AG09309 (cell line): ENCODE results near the gene CSF1R.

Experiments used
- DNase-seq: peaks from one replicate; pipeline ENCODE4 v3.0.0-alpha.2; 2010; ENCODE audit warnings: low read depth
- H3K4me3 ChIP-seq: 2 replicates; pipeline ENCODE4 v1.5.1; 2011; ENCODE audit warnings: mild to moderate bottlenecking, low read depth, low read length, moderate library complexity; ENCODE audit not compliant: control insufficient read depth
- CTCF ChIP-seq: IDR thresholded peaks from 2 replicates; pipeline ENCODE4 v1.5.1; 2011; ENCODE audit warnings: mild to moderate bottlenecking, low read depth, low read length, inconsistent platforms; ENCODE audit not compliant: insufficient read depth, control insufficient read depth; ENCODE audit errors: missing control alignments

CSF1R gene

GRCh38 chr5:150124596-150124995 lies 38.2 kb upstream of the CSF1R start:
- DNase-seq = no peak
- no peak for TF ChIP-seq CTCF
- H3K4me3 ChIP-seq = no peak overlapping the region

- TF ChIP-seq CTCF = no peak
- no peak for DNase-seq
- no peak overlapping the region for H3K4me3 ChIP-seq
Observed at GRCh38 chr5:150124111-150124557, 37.8 kb upstream of the CSF1R start.

- no peak overlapping the region for H3K4me3 ChIP-seq
- TF ChIP-seq CTCF = no peak
- DNase-seq = no peak
Observed at GRCh38 chr5:150123542-150123941, 37.2 kb upstream of the CSF1R start.

- no peak for DNase-seq
- H3K4me3 ChIP-seq = no peak overlapping the region
- TF ChIP-seq CTCF = no peak
Observed at GRCh38 chr5:150122536-150123481, 36.5 kb upstream of the CSF1R start.

GRCh38 chr5:150122158-150122510 lies 35.8 kb upstream of the CSF1R start:
- no peak overlapping the region for H3K4me3 ChIP-seq
- TF ChIP-seq CTCF = peak; percentile 32
- DNase-seq = no peak

GRCh38 chr5:150121448-150122157 lies 35.2 kb upstream of the CSF1R start:
- no peak for TF ChIP-seq CTCF
- H3K4me3 ChIP-seq = no peak overlapping the region
- DNase-seq = no peak
